HG03039 (cell line): ENCODE data around the gene CSTA.
"Not testable (repeated sequence)": the region's sequence is repeated elsewhere in the genome, so short reads cannot be mapped to it uniquely, and the experiment has no call there.

ENCODE experiments used
- ATAC-seq: cut with Tn5 transposase; IDR thresholded peaks from one replicate; pipeline ENCODE4 v1.9.1; 2021; ENCODE audit warnings: mild to moderate bottlenecking, moderate library complexity; ENCODE audit not compliant: unreplicated experiment

Gene CSTA

GRCh38 chr3:122318620-122319019, 6.4 kb upstream of the CSTA start:
- ATAC-seq, result no peak

- peak; percentile 80 for ATAC-seq
Observed at GRCh38 chr3:122322095-122323075, 2.7 kb upstream of the CSTA start.

- no peak for ATAC-seq
Observed at GRCh38 chr3:122325769-122326168, 721 bp downstream of the CSTA start.

DNA sequence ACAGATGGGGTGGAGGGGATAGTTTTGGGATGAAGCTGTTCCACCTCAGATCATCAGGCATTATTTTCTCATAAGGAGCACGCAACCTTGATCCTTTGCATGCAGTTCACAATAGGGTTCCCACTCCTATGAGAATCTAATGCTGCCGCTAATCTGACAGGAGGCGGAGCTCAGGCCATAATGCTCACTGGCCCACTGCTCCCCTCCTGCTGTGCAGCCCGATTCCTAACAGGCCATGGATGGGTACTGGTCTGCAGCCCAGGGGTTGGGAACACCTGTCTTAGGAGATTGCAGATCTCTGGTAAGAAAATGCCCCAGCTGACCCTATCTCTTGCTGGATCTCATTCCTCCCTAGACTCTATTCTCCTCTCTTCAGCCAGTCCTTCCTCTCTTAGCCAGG, 6.8 kb downstream of the CSTA start:
- ATAC-seq, result no peak

DNA sequence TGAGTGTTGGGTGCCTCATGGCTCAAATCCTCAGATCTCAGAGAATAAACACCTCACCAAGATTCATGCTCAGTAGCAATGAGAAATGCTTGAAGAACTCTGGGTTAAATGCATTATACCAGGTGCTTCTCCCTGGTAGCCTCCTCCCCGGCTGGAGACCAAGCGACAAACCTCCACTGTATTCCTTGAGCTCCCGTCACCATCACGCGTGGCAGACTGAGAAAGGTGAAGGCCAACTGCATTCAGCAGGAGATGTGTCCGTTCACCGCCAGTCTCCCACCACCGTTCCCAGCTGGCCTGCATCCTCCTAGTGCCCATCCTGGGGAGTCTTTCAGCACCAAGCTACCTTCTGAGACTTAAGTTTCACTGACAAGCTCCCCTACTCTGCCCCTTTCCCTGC, 7.5 kb downstream of the CSTA start:
- ATAC-seq, result no peak

DNA sequence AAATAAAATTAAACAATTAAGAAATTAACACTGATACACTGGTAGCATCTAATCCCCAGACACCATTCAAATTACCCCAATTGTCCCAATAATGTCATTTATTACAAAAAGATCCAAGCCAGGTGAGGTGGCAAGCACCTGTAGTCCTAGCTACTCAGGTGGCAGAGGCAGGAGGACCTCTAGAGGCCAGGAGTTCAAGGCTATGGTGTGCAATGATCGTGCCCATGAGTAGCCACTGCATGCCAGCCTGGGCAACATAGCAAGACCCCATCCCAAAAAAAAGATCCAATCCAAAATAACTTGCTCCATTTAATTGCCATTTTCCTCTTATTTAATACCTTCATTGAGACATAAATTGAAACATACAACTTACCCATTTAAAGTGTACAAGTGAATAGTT, 17.8 kb downstream of the CSTA start:
- ATAC-seq, result no peak

DNA sequence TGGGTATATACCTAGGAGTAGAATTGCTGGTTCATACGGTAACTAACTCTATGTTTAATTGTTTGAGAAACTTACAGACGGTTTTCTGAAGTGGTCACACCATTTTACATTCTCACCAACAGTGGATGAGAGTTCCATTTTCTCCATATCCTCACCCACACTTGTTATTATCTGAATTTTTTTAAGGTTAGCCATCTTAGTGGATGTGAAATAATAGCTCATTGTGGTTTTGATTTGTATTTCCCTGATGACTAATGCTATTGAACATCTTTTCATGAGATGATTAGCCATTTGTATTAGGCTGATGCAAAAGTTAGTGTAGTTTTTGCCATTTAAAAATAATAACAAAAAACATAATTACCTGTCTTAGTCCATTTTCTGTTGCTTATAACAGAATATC, 18.6 kb downstream of the CSTA start:
- no peak for ATAC-seq

GRCh38 chr3:122349171-122349570, 24.1 kb downstream of the CSTA start:
- no peak for ATAC-seq

DNA sequence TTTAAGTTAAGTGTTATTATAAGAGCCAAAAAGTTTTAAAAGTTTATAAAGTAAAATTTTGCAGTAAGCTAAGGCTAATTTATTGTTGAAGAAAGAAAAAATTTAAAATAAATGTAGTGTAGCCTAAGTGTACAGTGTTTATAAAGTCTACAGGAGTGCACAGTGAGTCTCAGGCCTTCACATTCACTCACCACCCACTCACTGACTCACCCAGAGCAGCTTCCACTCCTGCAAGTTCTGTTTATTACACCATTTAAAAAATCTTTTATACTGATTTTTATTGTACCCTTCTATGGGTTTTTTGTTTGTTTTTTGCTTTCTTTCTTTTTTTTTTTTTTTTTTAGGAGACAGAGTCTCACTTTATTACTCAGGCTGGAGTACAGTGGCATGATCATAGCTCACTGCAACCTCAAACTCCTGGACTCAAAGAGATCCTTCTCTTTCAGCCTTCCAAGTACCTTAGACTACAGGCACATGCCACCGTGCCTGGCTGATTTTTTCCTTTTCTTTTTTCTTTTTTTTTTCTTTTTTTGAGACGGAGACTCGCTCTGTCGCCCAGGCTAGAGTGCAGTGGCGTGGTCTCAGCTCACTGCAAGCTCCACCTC, 25.9 kb downstream of the CSTA start:
- no peak for ATAC-seq

- no peak for ATAC-seq
Observed at GRCh38 chr3:122351612-122352011, 26.6 kb downstream of the CSTA start.

DNA sequence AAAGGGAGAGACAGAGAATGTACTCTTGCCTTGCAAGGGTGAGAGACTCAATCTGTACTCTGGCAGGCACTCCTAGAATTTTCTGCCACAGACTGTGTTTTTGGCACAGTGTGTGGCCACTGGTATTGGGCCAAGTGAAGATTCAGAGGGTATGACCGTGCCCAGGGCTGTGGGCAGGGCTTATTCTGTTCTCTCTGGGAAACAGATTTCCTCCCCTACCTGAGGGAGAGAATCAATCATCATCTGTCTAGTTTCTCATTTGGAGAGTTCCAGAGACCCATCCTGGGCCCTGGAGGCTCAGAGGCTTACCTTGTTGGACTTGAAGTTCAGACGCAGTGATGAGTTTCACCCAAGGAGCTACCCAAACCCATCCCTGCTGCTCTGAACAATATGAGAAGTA, 28.2 kb downstream of the CSTA start:
- no peak for ATAC-seq

DNA sequence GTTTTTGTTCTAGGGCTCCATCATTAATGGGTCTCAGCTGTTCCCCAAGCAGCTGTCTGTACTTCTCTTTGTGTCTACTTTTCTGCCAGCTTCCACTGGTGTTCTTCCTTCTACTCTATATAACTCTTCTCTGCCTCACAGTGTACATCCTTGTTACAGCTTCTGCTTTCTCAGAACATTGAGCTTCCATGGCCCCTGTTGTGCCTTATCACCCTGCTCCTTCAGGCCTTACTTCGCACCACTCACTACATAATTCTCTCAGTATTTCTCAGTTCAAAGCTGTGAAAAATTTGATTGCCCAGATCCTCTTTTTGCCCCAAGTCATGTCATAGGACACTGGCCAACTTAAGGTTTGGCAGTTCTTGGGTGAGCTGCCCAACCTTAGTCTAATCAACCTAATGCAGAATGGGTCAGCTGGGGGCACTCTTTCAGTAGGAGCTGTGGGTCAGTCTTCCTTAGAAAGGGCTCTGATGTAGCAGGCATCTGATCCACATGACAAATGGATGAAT, 28.9 kb downstream of the CSTA start:
- no peak for ATAC-seq

- no peak for ATAC-seq
Observed at GRCh38 chr3:122355612-122356011, 30.6 kb downstream of the CSTA start.

- no peak for ATAC-seq
Observed at GRCh38 chr3:122356402-122356801, 31.4 kb downstream of the CSTA start.

DNA sequence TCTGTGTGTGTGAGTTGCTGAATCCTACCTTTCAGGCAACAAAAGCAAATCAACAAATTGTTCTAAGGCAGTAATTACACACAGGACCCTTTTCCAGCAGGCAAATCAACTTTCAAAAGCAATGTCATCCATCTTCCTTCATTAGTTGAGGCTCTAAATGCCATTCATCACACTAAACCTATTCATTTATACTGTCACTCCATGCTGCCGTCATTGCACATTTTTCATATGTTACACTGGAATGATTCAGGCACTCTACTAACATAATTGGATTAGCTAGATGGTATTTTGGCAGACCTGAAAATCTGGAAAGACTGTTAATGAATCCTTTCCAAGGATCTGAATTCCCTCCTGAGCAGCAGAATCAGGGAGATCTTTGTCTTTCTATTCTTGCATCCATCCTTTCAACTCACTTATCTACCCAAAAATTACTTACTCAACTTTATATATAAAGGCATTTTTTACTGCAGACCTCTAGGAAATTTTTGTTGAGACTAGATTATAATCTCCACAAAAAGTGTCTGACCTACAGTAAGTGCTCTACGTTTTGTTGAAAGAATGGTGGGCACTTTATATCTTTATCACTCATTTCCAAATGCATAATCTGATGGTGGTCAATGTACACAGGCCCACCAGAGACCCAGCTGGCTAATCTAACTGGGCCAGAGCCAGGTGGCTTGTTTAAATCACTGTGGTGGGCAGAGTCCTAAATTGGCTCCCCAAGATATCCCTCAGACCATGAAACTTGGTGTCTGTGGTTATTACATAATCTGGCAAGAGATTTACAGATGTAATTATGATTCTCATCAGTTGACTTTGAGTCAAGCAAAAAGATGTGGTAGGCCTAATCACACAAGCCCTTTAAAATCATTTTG, 33.0 kb downstream of the CSTA start:
- ATAC-seq, result no peak

DNA sequence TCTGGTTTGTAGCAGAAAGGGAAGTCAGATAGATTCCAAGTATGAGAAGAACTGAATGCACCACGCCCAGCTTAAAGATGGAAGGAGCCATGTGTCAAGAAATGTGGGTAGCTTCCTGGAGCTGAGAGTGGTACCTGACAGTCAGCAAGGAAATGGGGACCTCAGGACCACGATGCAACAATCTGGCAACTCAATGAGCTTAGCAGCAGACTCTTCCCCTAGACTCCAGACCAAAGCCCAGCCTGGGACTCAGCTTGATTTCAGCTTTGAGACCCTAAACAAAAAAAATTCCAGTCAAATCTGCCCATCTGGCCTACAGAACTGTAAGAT, 33.6 kb downstream of the CSTA start:
- no peak for ATAC-seq

DNA sequence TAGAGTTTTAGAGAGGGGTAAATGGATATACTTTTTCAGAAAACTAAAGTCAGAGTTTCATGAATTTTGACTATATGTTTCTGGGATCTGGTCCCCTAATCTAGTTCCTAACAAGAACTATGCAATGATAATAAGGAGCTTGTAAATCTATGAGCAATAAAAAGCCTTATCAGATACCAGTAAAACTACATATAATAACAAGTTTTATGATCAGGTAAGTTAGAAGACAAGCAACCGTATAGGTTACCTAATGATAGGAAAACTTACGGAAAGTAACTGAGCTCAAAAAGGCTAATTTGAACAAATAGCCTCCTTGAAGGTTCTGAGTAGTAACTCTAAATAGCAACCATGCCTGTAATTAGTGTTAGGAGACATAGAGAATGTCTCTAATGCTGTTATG, 37.0 kb downstream of the CSTA start:
- no peak for ATAC-seq

DNA sequence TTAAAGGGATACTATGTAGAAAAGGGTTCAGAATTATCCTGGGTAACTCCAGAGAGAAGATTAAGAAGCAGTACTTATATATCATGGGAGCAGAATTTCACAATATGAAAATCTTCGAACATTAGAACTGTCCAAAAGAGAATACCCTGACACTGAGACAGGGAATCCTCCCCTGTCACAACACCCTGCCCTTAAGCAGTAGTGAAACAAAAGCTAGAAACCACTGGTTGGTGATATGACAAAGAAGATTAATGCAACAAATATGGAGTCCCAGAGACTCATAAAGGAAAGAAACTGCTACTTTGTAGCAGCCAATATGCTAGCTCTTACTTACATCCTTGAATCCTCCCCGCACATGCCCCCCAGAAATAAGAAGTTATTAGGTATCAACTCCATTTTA, 39.4 kb downstream of the CSTA start:
- ATAC-seq, result no peak

DNA sequence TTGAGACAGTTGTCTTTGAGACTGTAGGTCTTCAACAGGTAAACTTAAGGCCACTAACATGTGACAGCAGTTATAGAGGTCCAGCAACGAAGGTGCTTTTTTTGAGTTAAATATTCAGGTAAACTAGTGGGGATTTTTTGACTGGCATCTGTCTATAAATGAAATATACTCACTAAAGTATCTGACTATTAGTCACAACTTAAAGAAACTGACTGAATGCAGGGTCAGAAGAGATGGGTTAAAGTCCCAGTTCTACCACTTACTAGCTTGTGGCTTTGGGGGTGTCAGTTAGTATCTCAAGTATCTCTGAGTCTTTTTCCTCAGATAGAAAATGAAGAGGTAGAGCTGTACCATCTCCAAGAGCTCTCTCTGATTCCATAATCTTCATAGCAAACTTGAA, 40.0 kb downstream of the CSTA start:
- ATAC-seq, result no peak

- not testable (repeated sequence) for ATAC-seq
Observed at GRCh38 chr3:122365582-122366378, 40.7 kb downstream of the CSTA start.

GRCh38 chr3:122366379-122366749, 41.3 kb downstream of the CSTA start:
- no peak for ATAC-seq
